GM21528 (cell line): Measurements from ENCODE around the gene SPATA17.
"Not testable (repeated sequence)": the region's sequence is repeated elsewhere in the genome, so short reads cannot be mapped to it uniquely, and the experiment has no call there.

Source experiments
- ATAC-seq: cut with Tn5 transposase; IDR thresholded peaks from one replicate; pipeline ENCODE4 v1.9.1; 2021; ENCODE audit warnings: mild to moderate bottlenecking, moderate library complexity; ENCODE audit not compliant: unreplicated experiment, low FRiP score

Gene SPATA17

GRCh38 chr1:217674028-217674729 lies 43.0 kb downstream of the SPATA17 start:
- ATAC-seq: no peak

GRCh38 chr1:217681806-217682205 lies 50.7 kb downstream of the SPATA17 start:
- ATAC-seq: no peak

- ATAC-seq: no peak
Observed at GRCh38 chr1:217687511-217687910, 56.4 kb downstream of the SPATA17 start.

GRCh38 chr1:217696140-217696539 lies 65.0 kb downstream of the SPATA17 start:
- not testable (repeated sequence) for ATAC-seq

GRCh38 chr1:217703326-217703725 lies 72.2 kb downstream of the SPATA17 start:
- ATAC-seq: no peak

- no peak for ATAC-seq
Observed at GRCh38 chr1:217712925-217713597, 81.9 kb downstream of the SPATA17 start.

GRCh38 chr1:217715681-217716080 lies 84.5 kb downstream of the SPATA17 start:
- no peak for ATAC-seq

GRCh38 chr1:217717959-217718358 lies 86.8 kb downstream of the SPATA17 start:
- no peak for ATAC-seq

GRCh38 chr1:217718873-217719272 lies 87.7 kb downstream of the SPATA17 start:
- ATAC-seq: no peak

GRCh38 chr1:217721692-217722091 lies 90.5 kb downstream of the SPATA17 start:
- no peak for ATAC-seq

GRCh38 chr1:217734973-217735372 lies 103.8 kb downstream of the SPATA17 start:
- no peak for ATAC-seq

- ATAC-seq: no peak
Observed at GRCh38 chr1:217747156-217747769, 116.1 kb downstream of the SPATA17 start.

- ATAC-seq: no peak
Observed at GRCh38 chr1:217769768-217770167, 138.6 kb downstream of the SPATA17 start.

- no peak for ATAC-seq
Observed at GRCh38 chr1:217770918-217771317, 139.8 kb downstream of the SPATA17 start.

GRCh38 chr1:217776693-217777092 lies 145.5 kb downstream of the SPATA17 start:
- ATAC-seq: no peak

GRCh38 chr1:217781056-217781455 lies 149.9 kb downstream of the SPATA17 start:
- ATAC-seq: no peak

GRCh38 chr1:217791091-217791490 lies 159.9 kb downstream of the SPATA17 start:
- ATAC-seq: no peak

GRCh38 chr1:217805792-217806191 lies 174.6 kb downstream of the SPATA17 start:
- ATAC-seq: no peak

- no peak for ATAC-seq
Observed at GRCh38 chr1:217812175-217812574, 181.0 kb downstream of the SPATA17 start.

- ATAC-seq: no peak
Observed at GRCh38 chr1:217813031-217813430, 181.9 kb downstream of the SPATA17 start.

GRCh38 chr1:217837691-217838090 lies 206.5 kb downstream of the SPATA17 start:
- ATAC-seq: no peak

- no peak for ATAC-seq
Observed at GRCh38 chr1:217839161-217839560, 208.0 kb downstream of the SPATA17 start.
